ENCODE measurements around the gene PDXP.

DNA sequence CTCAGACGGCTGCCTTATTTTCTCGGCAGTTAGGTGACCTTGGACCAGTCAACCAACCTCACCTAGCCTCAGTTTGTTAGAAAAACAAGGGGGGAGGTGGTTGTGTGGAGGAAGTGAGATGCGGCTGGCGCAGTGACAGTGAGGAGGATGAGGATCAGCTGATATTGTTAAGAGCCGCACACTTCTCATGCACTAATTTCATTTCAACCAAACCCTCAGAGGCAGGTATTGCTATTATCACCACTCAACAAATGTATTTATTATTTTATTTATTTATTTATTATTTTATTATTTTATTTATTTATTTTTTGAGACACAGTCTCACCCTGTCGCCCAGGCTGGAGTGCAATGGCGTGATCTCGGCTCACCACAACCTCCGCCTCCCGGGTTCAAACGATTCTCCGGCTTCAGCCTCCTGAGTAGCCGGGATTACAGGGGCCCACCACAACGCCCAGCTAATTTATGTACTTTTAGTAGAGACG lies 19.0 kb downstream of the PDXP start:
- no peak for TF ChIP-seq EZH2phosphoT487 (IDR thresholded peaks at IDR 0.05; ENCODE audit: insufficient read depth, low read depth)
- no peak for TF ChIP-seq EZH2 (IDR thresholded peaks at IDR 0.05; ENCODE audit: insufficient read depth, poor library complexity, severe bottlenecking)

All from GM23248 (cell line).